GM18861 (cell line): ENCODE measurements around the gene TRAPPC10.

ENCODE experiments used
- ATAC-seq: cut with Tn5 transposase; IDR thresholded peaks from one replicate; pipeline ENCODE4 v1.9.1; 2021; ENCODE audit not compliant: unreplicated experiment

TRAPPC10 gene

DNA sequence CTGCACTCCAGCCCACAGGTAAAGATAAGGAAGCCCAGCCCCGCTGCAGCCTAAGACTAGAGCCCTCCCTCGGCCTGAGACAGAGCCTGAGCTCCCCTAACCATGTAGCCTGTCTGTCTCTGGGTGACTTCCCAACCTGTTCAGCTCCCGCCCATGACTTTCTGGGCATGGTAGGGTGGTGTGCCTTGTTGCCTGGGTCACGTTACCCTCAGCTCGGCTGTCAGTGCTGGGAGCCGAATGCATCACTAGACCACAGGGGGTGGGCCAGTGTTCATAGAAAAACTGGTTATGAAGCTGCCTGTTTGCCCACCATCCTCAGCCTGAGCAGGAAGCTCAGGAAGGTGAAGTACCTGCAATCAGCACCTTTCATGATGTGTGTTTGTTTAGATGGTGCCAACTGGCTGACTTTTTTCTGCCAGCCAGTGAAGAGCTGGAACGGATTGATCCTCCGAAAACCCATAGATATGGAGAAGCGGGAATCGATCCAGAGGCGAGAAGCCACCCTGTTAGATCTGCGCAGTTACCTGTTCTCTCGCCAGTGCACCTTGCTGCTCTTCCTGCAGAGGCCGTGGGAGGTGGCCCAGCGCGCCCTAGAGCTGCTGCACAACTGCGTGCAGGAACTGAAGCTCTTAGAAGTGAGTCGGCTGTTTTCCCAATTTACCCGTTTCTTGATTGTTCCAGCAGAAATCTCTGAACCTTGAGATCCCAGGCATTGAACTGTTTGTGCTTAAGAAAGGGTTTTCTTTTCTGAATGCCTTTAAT is 51.2 kb downstream of the TRAPPC10 start:
- ATAC-seq = no peak

DNA sequence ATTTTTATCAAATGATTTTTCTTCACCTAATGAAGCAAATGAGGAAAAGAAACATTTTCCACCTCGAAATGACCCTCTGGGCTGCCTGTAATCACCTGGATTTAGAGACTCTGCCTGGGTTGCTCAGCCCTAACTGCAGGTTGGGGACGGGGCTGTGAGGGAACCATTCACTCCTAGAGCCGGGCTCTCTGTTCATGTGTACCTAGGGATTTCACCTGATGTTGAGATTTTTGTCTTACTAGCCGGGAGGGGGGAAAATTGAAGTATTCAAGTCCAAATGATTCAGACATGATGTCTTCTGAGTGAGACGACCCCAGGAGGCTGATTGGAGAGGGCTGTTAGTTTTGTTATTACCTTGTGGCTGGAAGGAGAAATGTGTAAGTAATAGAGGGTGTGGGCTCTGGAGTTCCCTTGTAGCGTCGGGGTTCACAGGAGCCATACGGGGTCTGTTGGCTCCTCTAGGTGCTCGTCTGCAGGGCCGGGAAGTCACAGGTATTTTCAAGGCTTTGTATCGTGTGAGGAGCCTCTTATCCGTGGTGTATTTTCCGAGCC is 52.8 kb downstream of the TRAPPC10 start:
- no peak for ATAC-seq

DNA sequence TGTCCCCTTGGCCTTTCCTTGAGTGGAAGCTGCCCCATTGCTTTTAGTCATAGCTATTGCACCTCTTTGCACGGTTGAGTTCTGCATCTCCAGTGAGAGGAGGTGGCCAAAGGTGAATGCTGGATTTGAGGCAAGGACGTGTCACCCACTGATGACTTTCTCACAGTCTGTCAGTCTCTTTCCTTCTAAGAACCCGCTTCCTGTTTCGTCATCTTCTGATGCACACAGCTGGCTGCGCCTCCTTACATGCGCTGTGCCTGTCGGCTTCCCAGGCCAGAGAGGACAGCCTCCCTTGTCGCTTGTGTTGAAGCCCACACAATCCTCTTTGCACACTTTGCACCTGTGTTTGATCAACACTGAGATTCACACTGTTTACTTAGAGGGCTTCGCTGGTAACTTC is 53.3 kb downstream of the TRAPPC10 start:
- ATAC-seq = no peak

DNA sequence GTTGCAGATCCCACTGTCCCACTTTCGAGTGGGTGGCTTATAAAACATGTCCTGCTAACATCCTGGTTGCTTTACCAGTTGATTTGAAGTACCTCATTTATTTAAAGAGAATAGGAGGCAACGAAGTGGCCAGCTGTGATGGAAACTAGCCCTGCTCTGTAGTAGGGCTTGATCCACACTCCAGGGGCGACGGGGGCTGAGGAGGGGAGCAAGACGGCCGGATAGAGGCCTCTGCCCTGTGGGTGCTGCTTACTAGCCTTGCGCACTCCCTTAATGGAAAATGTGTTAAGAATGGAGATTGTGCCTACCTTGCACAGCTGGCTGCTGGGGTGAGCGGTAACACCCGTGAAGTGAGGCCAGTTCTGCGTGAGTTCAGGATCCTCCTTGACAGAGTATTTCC is 54.0 kb downstream of the TRAPPC10 start:
- ATAC-seq = no peak

DNA sequence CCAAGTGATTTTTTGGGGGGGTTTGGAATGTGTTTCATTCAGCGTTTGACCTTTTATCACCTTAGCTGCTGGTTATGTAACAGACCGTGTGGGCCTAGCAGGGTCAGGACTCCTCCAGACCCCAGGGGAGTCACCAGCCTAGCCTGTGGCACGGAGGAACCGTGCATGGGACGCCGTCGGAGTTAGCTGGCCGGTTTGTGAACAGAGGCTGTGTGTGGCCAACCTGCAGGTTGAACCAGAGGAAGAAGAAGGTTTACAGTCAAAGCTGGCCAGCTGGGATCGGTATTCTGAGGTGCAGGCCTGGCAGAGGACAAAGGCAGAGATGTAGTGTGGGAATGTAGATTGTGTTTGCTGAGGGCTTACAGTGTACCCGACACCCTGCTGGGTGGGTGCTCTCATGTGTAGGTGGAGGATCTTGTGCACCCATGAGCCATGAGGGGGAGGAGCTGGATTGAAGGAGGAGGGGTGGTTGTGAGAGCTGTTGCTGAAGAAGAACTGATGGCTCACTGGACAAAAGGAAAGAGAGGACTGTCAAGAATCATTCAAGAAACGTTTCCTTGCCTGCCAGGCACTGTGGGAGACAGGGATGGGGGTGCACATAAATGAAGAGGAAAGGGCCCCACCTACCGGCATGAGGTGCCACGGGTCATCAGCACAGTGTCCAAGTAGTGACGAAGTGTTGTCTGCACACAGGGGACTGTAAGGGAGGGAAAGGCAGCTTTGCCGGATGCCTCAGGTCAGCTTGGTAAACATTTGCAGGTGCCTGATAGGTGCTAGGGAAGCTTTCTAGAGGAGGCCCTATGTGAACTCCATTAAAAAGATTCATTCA is 55.1 kb downstream of the TRAPPC10 start:
- ATAC-seq = no peak

DNA sequence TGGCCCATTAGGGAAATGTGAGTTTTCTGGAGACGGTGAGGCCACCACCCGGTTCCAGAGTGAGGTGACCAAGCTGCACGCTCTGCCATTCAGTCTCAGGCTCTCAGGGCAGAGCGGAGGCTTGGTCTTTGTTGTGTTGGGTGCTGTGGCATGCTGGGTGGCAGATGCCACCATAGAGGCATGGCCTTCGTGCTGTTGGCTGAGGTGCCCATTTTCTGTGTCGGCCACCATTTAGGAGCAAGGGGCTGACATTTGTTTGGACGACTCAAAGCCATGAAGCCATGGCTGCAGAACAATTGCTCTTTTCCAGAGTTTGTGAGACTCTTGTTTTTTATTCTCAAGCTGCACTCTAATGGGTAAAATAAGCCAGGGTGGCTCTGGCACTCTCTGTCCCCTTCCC is 58.3 kb downstream of the TRAPPC10 start:
- ATAC-seq = no peak

DNA sequence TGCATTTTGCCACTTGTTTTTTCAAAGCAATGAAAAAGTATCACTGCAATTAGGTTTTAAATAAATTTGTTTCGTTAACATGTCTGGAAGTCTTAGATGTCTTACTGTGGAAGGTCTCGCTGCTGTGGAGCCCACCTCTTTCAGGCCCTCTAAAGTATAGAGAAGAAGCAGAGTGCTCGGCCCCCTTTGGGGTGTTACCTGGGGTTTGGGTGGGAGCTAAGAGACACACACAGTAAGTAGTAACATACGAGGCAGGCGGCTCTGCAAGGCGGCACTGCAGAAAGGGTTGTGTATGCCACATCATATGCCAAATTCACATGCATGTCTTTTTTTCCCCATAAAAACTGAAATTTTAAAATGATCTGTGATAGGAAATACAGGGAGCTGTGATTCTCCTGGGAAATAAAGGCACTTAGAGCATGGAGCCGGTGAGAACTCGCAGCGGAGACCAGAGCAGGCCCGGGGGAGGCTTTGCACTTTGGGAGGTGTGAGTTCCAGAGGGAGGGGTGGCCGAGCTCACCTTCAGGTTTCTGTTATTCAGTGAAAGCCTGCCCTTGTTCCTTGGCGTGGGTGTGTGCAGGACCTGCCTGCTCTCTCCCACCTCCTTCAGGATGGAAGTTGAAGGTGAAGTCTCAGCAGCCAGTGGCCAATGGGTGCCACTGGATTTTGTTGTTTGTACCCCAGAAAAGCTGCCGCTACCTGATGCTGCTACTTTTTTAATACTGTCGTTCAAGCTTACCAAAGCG is 59.4 kb downstream of the TRAPPC10 start:
- no peak for ATAC-seq

DNA sequence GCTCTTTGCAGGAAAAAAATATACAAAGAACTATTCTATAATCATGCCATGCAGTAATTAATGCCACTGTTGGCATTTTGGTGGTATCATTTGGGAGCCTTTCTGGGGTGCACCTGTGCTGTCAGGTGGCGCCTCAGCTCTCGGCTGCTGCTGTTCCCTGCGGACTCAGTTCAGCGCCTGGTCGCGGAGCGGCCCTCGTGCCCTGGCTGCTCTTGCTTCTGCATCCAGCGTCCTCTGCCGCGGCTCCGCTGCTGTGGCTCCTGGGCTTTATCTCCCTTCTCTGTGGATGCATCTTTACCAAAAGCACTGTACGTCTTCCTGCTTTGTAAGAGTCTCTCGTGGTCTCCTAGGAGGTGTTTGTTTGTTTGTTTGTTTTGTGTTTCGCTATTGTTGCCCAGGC is 60.0 kb downstream of the TRAPPC10 start:
- ATAC-seq = no peak

DNA sequence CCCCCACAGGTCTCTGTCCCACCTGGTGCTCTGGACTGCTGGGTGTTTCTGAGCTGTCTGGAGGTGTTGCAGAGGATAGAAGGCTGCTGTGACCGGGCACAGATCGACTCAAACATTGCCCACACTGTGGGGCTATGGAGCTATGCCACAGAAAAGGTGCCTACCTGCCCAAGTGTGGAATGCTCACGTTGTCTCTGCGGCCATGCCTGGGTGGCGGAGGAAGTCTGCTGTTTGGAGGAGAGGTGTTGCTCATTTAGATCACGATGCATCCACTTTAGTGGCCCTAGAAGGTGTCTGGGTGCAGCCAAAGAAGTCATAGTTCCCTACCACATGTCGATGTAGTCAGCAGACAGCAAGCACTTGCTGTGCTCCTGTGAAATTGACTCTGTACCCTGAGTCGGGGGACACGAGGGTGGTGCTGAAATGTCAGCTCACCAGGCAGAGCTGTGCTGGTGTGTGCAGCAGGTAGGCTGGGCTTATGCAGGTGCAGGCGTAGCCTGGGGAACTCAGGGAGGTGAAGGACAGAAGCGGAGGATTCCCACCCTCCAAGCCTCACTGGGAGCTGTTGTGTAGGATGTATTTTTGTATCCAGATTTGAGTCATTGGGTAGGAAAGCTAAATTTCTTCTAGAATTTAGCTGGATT is 62.3 kb downstream of the TRAPPC10 start:
- no peak for ATAC-seq

DNA sequence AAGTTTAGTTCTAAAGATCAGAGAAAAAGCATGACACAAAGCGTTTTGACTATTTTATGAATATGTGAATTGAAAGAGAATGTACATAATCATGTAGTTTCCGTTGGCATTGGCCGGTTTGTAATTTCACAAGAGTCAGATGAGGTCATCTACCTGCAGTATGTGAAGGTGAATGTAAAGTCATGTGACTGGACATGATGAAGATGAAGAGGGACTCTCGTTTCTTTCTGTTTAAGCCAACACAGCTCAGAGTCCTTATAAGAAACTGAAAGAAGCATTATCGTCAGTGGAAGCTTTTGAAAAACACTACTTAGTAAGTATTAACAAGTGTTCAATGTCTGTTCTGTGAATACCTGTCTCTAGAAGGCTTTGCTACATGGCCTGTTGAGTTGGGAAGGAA is 64.2 kb downstream of the TRAPPC10 start:
- ATAC-seq = no peak

DNA sequence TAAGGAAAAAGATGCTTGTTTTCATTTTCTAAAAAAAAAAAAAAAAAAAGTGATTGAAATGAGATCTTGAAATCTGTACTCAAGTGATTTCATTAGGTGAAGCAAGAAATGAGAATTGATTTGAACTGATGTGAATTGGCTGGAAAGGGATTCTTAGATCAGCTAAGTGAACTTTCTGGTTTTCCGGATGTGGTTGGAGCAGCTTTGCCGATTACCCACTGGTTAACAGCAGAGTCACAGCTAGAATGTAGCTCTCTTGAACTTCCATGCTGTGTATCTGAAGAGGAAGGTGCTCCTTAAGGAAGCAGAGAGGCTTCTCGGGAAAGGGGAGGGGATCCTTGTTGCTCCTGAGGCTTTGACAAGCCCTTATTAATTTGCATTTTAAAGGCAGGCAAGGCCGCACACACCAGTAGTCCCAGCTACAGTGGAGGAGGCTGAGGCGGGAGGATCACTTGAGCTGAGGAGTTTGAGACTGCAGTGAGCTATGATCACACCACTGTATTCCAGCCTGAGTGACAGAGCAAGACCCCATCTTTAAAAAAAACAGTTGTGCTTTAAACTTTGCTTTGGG is 66.4 kb downstream of the TRAPPC10 start:
- no peak for ATAC-seq

DNA sequence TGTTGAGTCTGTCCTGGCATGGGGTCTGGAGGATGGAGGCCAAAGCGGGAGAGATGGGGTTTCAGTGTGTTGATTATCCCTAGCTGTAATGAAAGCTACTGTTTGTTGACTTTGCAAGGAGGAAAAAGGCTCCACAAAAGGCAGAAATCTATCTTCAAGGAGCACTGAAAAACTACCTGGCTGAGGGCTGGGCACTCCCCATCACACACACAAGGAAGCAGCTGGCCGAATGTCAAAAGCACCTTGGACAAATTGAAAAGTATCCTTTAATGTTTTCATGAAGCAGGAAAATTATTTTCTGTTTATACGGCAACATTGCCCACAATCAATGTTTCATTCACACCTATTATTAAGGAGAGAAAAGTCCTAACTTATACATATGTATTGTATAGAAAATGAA is 67.3 kb downstream of the TRAPPC10 start:
- ATAC-seq = no peak

DNA sequence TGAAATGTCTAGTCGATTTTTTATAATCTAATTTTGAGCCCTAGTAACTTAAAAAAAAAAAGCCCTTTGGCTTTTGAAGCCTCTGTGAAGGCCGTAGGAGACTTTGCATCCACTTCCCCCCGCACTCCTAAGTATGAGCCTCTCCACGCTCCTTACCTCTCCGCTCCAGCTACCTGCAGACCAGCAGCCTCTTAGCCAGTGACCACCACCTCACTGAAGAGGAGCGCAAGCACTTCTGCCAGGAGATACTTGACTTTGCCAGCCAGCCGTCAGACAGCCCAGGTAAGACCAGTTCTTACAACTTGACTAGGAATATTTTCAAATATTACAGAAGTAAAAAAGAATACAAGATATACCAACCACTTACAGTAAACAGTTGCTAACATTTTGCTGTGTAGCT is 67.7 kb downstream of the TRAPPC10 start:
- ATAC-seq = no peak

DNA sequence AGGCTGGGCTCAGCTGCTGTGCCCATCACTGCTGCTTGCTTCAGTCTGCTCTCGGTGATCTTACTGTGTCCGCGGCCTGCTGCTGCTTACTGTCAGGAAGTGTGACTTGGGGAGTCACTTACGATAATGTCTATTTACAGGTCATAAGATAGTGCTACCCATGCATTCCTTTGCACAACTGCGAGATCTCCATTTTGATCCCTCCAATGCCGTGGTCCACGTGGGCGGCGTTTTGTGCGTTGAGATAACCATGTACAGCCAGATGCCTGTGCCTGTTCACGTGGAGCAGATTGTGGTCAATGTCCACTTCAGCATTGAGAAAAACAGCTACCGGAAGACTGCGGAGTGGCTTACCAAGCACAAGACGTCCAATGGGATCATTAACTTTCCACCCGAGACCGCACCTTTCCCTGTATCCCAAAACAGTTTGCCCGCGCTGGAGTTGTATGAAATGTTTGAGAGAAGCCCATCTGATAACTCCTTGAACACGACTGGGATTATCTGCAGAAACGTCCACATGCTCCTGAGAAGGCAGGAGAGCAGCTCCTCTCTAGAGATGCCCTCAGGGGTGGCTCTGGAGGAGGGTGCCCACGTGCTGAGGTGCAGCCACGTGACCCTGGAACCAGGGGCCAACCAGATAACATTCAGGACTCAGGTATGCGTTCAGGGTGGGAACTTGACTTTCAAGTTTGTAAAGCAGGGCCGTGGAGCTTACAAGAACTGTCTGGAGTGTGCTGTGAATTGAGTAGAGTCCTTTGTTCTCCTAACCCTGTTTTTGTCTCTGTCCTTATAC is 70.7 kb downstream of the TRAPPC10 start:
- ATAC-seq = no peak

DNA sequence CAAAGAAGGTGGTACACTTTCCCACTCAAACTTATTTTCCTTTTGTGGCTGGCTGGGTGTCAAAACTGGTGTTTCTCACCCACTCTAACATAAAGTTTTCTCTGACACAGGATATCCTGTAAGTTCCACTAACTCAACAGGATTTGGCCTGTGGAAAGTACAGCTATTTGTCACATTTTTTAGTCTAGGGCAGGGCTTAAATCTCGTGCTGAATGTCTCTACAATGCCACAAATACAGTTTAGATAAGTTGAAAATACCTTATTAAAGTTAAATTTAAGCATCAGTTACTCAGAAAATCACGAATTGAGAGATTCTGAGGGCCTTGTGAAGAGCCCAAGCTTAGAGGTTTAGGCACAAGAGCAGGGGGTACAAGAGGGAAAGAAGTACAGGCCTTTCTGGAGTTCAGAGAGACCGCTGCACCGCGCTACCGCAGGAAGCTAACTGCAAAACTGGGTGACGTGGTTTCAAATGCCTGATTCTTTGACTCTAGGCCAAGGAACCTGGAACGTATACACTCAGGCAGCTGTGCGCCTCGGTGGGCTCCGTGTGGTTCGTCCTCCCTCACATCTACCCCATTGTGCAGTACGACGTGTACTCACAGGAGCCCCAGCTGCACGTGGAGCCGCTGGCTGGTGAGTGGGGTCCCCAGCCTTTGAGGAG is 71.7 kb downstream of the TRAPPC10 start:
- no peak for ATAC-seq

DNA sequence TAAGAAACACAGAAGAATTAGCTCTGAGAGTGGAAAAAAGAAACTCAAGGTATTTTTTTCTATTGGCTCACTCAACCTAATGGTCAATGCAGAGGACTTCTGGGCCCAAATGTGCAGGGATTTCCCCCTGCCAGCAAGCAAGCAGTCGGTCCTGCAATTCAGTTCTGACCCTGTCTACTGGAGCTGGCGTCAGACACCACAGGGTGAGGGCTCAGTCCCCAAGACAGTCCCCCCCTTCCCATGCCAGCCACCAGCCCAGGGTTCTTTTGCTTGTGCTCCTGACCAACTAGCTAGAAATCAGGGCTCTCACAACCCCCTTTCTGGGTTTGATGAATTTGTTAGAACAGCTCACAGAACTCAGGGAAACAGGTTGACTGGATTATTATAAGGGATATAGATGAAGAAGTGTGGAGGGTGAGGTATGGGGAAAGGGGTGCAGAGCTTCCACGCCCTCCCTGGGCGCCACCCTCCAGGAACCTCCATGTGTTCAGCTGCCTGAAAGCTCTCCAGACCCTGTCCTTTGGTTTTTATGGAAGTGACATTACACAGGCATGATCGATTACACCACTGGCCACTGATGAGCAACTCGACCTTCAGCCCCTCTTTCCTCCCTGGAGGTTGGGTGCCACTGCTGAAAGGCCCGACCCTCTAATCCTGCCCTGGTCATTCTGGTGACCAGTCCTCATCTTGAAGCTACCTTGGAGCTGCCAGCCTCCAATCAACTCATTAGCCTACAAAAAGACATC is 72.6 kb downstream of the TRAPPC10 start:
- no peak for ATAC-seq

DNA sequence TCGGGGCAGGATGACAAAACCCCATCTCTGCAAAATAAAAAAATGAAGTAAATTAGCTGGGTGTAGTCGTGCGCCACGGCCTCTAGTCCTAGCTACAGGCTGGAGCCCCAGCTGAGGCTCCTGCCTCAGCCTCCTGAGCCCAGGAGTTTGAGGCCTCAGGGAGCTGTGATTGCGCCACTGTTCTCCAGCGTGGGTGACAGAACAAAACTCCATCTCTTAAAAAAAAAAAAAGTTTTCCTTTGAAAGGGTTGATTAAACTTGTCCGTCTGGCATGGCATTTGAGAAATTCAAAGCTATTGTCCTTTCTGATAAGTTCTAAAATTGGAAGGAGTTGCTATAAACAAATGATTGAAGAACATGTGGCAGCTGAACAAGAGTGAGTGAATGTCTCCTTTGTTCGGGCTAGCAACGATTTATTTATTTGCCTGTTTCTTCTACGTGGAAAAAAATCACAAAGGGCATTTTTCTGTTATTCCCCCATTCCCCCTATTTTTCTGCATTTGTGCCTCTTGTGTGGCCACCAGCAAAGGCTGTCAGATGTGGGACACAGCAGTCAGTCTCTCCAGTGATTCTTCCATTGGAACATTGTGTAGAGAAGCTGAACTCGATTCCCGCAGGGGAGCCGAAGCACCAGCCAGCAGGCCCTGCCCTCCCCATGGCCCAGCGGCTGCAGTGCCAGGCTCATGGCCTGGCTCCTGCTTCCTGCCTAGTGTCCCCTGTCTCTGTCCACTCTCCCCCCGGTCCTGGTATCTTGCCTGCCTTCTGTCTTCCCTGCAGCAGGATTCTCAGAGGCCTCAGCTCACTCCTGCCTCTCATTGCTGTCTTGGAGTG is 73.6 kb downstream of the TRAPPC10 start:
- no peak for ATAC-seq
